NCI-H446 treated with DMSO at 0.1 percent for 48 hours (cell line): ENCODE data around the gene AP2A2.

Experiments
- DNase-seq: peaks from one replicate; lab custom pipeline; 2025; lab: John Stamatoyannopoulos, UW

Gene AP2A2

DNA sequence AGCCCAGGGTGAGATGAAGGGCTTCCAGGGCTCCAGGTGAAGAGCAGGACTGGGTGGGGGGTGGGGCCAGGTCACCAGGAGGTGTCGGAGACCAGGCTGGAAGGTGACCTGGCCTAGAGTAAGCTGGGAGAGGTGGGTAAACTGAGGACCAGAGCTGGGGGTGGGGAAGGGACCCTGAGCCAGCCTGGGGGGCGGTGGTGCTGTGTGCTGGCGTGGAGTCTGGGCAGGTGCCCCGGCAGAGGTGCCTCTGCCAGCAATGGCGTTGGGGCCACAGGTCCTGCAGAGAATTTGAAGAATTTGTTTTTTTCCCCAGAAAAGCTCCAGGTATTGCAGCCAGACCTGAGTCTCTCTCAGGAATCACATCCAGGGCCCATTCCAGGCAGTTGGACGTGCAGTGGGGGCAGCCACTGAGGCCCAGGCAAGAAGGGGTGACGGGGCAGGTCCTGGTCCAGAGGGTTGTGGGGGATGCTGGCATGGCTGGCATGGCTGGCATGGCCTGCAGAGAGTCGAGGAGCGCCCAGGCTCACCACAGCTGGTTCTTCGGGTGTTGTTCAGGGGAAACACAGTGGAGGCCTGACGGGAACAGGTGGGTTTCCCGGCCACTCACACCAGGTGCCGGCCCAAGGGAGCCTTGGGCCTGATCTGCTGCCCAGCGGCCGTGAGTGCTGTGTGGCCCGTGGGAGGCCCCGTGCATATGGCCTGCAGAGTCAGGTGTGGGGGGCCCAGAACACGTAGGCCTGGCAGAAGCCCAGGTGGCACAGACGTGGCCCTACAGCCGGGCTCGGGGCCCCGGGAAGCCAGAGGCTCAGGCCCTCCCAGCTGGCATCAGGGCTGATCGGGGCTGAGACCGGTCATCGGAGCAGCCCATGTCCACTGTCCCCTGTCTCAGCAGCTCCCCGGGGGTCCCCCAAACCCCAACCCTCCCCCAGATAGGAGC, 117.2 kb downstream of the AP2A2 start:
- DNase-seq = no peak

DNA sequence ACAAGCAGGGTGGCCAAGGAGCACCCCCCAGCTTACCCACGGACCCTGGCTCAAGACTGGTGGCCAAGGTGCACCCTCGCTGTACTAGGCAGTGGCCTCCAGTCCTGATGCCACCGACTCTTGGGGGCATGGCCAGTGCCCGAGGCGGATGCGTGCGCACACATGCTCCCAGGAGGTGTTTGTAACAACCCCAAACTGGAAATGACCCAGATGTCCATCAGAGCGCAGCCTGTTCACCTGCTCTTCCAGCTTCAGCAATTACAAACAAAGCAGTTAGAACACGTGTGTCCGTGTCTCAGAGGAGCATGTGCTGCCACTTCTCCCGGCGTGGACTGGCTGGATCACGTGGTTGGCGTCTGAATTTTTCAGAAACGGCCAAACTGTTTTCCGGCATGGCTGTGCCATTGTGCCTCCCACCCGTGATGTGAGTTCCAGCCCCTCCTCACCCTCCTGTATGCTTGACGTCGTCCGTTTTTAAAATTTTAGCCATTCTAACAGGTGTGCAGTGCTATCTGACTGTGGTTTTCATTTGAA, 118.0 kb downstream of the AP2A2 start:
- no peak for DNase-seq

- DNase-seq = no peak
These were observed 118.5 kb downstream of the AP2A2 start for GRCh38 chr11:1044160-1044559.

DNA sequence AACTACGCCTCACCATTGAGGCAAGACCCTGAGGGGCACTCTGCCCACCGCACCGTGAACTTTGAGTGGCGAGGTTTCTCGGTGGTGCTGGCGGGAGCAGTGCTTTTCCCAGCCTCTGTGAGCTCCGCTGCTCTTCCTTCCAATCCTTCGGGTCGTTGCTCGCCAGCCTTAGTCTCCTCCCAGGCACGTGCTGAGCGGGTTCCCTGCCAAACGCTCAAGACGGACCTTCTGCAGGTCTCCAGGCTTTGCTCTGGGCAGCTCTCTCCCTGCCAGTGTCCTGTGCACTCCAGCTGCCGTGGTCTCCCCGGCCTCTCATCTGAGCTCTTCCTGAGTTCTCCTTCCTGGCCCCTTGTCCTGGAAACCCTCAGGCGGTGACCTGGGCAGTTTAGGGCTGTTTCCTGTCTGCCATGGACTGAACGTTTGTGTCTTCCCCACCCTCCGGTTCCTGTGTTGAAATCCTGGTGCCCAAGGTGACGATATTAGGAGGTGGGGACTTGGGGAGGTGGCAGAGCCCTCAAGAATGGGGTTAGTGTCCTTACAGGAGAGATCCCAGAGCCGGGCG, 122.0 kb downstream of the AP2A2 start:
- DNase-seq = no peak

DNA sequence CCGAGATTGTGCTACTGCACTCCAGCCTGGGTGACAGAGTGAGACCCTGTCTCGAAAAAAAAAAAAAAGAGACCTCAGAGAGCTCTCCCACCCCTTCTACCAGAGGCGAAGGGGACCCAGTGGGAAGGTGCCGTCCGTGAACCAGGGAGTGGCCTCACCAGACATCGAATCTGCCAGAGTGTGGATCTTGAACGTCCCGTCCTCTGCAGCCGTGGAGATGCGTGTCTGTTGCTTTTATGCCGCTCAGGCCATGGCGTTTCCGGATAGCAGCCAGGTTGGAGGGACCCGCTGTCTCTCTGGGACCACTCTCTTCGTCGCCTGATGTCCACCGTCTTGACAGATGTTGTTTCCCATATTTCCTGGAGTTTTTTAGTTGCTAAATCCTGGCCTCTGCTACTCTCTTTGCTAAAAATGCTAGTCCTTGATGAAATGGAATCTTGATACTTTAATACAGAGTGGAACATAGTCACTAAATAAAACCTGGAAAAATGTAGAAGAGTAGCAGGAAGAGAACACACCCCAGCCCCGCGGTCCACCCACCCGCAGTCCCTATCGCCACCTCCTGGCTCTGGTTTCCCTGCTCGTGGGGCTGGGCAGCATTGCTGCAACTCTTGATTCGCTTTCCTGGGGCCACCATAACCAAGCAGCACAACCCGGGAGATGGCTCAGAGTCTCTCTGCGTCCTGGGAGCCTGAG, 122.9 kb downstream of the AP2A2 start:
- no peak for DNase-seq

DNA sequence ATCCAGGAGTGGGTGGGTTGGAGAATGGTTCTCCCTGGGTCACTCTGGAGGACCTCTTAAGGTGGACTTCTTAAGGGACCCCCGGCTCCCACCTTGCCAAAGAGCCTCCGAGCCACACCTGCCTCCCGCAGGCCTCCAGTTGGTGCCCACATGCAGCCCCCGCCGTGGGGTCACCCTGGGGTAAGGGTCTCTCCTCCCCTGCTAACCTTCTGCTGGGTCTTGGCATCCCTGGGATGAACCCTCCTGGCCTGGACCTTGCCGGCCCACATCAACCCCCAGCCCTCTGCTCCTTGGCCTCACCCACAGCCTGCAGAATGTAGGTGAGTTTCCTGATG, 123.4 kb downstream of the AP2A2 start:
- no peak for DNase-seq

DNA sequence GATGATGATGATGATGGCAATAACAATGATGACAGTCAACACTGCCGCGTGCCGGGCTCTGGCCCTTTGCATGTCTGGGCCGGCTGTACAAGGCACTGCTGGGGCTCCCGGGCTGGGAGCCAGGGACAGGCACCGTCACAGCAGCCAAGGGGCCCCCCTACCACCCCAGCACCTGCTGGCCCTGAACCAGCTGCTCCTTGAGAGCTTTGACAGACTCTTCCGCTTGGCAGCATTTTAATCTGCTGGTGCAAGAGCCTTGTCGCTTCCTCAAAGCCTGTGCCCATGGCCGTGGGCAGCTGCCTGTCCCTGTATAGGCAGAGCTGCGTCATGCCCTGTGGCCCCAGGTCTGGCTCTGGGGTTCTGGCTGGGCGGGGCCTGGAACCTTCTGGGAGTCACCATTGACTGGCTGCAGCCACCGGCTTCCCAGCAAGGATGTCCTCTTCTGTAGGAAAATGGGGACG, 123.8 kb downstream of the AP2A2 start:
- DNase-seq = no peak

- no peak for DNase-seq
These were observed 124.4 kb downstream of the AP2A2 start for GRCh38 chr11:1049911-1050580.

GRCh38 chr11:1050581-1051355, 125.1 kb downstream of the AP2A2 start:
- no peak for DNase-seq

DNA sequence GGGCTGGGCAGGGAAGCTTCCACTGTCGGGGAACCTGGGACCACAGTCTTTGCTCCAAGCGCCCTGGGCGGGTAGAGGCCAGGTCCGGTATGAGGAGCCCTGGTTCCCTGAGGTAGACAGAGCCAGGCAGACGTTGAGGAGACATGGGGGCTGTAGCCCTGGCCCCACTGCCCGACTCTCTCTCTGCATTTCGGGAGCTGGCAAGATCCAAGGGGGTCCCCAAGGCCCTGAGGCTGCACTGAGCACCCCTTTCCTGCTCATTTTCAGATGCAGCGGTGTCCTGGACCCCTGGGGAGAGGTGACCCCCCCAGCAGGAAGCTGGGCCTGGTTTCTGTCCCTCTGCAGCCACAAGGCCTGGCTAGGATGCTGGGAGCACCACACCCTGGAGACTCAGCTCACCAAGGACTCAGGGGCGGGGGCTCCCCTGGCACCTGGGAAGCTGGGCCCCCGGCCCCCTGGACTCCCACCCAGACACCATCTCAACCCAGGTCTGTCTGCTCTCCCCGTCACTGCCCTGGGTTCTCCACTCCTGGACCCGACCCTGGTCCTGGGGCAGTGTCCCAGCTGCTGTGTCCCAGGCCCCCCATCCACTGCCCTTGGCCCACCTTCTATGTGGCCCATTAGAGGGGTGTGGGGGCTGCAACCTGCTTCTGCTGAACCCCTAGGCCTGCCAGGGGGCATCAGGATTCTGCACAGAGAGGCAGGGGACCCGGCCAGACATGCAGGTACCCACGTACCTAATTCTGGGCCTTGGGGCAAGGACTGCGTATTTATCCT, 125.9 kb downstream of the AP2A2 start:
- DNase-seq = no peak

- no peak for DNase-seq
These were observed 126.7 kb downstream of the AP2A2 start for GRCh38 chr11:1052133-1053011.

DNA sequence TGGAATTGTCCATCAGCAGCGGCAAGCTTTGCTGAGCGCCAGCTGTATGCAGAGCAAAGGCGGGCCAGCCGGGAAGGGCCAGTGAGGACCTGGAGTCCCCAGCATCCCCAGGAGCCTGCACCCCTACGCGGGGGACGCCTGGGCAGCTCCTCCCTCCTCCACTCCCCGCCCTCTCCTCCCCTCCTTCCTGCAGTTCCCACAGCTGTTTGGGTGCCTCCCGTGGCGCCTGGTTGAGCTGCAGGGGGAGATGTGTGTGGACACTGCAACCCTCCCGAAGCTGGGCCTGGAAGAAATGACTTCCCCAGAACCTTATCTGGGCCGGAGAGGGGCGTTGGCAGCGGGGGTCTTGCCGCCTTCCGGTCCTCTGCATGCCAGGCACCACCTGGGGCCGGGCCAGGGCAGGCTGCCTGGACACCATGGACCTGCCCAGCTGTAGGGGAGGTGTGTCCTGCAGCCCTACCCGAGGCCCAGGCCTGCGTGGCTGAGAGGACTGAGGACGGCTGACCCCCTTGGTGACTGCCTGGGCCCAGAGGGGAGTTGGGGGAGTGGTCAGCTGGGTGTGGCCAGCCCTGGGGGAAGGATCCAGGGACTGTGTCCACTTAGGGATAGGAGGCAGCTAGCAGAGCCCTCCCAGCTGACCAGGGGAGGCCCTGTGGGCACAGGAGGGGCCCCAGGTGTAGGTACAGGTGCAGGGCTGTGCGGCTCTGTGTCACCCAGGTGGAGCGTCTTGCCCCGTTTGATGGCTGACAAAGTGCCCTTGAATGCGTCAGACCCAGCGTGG, 127.6 kb downstream of the AP2A2 start:
- no peak for DNase-seq

- DNase-seq = no peak
These were observed 128.8 kb downstream of the AP2A2 start for GRCh38 chr11:1054143-1055108.

DNA sequence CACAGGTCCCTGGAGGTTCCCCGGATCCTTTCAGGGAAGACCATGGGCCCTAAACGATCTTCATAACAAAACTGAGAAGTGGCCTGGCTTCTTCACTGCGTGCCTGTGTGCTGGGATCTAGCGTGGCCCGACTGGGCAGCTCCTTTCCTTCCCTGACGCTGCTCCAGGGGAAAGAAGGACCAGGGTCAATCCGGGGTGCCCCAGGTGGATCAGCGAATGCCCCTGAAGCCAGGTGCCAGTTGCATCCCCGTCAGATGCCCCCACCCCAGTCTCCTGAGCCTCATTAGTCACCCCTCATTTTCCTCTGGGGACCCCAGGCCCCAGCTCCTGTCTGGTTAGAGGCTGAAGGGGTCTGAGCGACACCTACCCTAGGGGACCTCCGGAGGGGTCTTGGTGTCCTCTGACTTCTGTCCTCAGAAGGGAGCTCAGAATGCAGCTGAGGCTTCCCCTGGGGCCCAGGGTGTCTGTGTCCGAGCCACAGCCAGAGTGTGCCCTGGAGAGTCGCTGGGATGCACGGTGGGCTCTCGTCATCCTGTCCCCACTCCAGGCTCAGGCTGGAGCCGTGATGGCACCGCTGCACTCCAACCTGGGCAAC, 129.5 kb downstream of the AP2A2 start:
- DNase-seq = no peak

GRCh38 chr11:1055990-1056771, 130.5 kb downstream of the AP2A2 start:
- no peak for DNase-seq

DNA sequence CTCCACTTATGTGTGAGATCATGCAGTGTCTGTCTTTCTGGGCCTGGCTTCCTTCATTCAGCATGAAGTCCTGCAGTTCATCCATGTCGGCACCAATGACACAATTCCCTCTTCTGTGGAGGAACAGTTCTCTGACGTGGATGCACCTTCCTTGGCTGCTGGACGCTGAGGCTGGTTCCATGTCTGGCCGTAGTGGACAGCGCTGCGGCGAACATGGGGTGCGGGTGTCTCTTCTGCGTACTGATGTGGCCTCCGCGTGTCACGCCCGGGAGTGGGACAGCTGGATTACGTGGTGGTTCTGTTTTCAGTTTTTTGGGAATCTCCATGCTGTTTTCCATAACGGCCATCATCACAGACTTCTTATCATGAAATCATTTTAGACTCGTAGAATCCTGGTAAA, 132.1 kb downstream of the AP2A2 start:
- no peak for DNase-seq
